Ramos (cell line): Measurements from ENCODE around the gene ZNF2.
"Not testable (repeated sequence)": the region's sequence is repeated elsewhere in the genome, so short reads cannot be mapped to it uniquely, and the experiment has no call there.

Experiments
- in situ Hi-C: fragments of 300-500 bp; cut with MboI; formaldehyde crosslinking; loops from one replicate; pipeline ENCODE4 v1.14.3; 2022; ENCODE audit warnings: low sequenced_read_pairs; ENCODE audit not compliant: unreplicated experiment

ZNF2 gene

DNA sequence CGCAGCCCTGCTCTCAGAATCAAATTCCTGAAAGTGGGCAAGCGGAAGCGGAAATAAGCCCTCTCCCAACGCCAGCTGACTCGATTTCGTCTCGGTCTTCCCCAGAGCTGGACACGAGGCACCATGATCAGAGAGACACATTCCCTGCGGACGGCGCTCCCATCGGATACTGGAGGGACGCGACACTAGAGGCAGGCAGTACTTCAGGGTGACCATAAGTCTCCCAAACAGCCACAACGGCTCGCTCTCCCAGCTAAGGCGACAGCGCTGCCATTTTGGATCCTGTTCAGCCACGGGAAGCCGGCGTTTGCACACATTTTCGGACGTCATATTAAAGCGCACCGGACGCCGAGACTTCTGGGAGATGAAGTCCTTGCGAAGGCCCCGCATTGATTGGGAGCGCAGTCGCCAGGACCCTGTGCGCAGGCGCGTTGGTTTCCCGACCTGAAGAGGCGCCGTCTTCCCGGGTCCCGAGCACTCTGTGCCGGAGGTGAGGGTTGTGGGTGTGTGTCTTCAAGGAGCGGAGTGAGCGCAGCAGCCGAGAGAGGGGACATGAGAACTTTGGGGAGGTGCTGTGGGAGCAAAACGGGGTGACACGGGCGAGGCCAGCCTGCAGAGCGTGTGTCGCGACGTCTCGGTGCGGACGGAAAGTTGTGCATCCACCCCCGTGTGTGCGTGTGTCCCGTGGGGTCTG lies at the start of gene ZNF2:
ZNF2 (plus strand) TSS at position 439 of the 694 bp plus-strand sequence. CDS start 10,418 bp downstream, outside the sequence.
- in situ Hi-C loops, result no loop called here

DNA sequence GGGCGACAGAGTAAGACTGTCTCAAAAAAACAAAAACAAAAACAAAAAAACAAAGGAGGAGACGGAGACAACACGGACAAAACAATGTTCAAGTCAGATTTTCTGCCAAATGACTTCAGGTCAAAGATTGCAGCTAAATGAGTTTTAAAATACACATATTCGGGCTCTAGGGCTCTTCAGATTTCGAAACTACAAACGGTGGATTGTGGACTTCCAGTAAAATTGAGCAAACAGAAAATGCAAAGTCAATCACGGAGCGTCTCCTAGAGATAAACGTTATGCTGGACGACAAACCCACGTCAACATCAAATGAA lies 44.6 kb upstream of the ZNF2 start:
- in situ Hi-C loops, result no loop called here

DNA sequence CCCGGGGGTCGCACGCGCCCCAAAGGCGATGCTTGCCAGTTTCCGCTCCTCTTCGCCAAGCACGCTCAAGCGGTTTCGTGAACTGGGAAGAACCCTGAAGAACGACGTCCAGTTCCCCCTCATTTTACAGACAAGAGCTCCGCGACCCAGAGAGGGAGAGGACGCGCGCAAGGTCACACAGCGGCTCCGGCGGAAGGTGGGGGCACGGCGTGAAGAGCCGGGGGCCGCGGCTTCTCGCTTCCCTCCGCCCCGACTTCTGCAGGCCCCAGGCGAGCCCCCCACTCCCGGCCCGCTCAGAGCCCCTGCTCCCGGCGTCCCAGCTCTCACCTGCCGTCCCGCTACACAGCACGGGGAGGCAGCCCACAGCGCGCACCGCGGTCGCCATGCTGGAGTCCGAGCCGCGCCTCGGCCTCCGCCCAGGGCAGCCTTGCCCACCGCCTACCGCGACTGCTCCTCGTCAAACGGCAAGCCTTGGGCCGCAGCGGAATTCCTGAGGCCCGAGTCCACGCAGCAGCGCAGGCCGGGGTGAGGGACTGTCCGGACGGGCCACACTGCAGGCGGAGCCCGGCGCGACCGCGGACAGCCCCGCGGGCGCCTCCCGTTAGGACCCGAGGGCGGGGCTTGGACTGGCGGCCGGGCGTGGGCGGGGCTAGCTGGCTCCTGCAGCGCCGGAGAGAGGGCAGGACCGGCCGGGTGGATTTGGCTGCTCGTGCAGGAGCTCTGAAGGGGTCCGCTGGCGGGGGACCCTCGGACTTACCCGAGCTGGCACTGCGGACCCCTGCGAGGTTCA lies 44.0 kb upstream of the ZNF2 start, which contains the start of gene MRPS5:
MRPS5 (minus strand) TSS at position 402 of the 790 bp plus-strand sequence; CDS start at position 385, 17 bp downstream.
- in situ Hi-C loops, result no loop called here

GRCh38 chr2:95122197-95122551 lies 43.4 kb upstream of the ZNF2 start:
- in situ Hi-C loops, result no loop called here

GRCh38 chr2:95138702-95139101 lies 26.9 kb upstream of the ZNF2 start:
- in situ Hi-C loops, result loop anchor here (10.0 kb wide), 1 partner anchor 64 kb away; no protein-coding TSS in a partner anchor

- in situ Hi-C loops, result no loop called here
These were observed 21.8 kb upstream of the ZNF2 start for GRCh38 chr2:95143838-95144237.

DNA sequence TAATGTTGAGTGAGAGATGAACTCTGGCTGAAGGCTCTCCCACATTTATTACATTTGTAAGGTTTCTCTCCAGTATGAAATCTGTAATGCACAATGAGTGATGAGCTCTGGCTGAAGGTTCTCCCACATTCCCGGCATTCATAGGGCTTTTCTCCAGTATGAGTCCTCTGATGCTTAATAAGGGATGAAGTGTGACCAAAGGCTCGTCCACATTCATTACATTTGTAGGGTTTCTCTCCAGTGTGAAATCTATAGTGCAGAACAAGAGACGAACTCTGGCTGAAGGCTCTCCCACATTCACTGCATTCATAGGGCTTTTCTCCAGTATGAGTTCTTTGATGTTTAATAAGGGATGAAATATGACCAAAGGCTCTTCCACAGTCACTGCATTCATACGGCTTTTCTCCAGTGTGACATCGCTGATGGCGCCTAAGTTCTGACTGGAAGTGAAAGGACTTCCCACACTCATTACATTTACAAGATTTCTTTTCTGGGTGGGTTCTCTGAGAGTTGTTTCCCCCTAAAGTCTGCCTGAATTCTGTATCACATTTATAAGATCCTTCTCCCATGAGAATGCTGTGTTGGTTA lies 16.1 kb upstream of the ZNF2 start:
- in situ Hi-C loops, result no loop called here

DNA sequence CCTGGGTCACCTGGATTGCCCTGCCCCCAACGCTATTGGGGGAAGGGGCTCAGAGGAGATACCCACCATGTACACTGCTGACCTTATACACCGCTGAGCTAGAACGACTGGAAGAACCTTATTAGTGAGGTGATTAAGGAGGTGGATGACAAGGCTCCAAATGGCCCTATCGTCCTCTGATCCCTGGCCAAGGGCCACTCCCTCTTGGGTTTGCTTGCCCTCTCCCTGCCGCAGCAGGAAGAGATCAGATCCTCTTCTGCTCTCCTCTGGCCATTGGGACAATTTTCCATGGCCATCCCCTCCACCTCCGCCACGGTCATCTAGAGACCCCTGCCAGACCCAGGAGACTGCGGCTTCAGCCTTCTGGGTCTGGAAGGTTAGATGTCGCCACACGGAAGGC lies 7.2 kb upstream of the ZNF2 start:
- in situ Hi-C loops, result no loop called here

DNA sequence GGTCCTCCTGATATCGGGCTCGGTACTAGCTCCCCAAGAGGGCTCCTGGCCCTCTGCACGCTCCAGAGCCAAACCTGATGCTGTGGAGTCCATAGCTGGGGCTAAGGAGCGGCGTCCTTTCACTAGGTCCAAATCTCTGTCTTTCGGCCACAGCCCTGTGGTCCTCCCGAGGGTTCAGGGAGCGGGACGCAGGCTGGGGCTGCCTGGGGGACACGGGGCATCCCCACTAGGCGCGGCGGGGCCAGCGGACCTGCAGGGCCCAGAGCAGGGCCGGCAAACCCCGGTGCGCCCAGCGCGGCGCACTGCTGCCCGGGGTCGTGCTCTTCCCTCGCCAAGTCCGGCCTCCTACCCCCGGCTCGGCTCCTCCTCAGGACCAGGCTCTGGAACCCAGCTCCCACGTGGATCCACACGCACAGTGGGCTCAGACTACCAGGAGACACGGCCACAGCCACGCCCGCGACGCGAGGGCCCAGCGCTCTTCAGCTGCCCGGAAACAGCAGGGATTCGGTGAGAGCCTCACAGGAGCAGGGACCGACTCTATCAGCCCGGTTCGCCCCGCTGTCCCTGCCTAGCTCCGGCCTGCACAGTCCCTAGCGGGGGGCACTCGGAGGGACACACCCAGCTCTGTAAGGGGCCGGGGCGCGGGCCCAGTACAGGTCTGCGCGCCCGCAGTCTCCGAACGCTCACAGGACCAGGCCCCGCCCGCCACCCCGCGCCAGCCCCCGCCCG lies 6.6 kb upstream of the ZNF2 start:
- in situ Hi-C loops, result no loop called here

DNA sequence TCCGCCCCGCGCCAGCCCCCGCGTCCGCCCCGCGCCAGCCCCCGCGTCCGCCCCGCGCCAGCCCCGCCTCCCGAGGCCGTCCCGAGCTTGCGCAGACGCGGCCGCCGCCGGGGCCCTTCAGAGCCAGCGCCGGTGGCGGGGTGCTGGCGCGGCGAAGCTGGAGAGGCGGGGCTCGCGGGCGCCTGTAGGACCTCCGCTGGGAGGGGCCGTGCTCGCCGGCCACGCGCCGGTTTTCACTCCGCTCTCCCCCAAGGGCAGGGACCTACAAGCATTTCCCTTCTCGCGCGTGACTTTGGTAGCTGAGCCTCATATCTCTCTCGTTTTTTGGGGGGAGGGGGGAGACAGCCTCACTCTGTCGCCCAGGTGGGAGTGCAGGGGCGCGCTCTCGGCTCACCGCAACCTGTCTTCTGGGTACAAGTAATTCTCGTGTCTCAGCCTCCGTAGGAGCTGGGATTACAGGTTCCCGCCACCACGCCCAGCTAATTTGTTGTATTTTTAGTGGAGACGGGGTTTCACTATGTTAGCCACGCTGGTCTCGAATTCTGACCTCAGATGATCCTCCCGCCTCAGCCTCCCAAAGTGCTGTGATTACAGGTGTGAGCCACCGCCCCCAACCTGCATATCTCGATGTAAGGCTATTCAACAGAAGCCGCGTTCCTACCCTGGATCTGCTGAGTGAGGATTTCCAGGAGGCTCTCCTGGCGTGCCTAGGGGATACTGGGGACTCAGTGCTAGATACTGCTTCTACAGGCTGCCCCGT lies 5.7 kb upstream of the ZNF2 start, which contains the start of gene ZNF514:
ZNF514 (minus strand) TSS at position 159 of the 760 bp plus-strand sequence. CDS start 6,595 bp downstream, outside the sequence.
- in situ Hi-C loops, result no loop called here

- in situ Hi-C loops, result no loop called here
These were observed 609 bp upstream of the ZNF2 start for GRCh38 chr2:95165030-95165370.

DNA sequence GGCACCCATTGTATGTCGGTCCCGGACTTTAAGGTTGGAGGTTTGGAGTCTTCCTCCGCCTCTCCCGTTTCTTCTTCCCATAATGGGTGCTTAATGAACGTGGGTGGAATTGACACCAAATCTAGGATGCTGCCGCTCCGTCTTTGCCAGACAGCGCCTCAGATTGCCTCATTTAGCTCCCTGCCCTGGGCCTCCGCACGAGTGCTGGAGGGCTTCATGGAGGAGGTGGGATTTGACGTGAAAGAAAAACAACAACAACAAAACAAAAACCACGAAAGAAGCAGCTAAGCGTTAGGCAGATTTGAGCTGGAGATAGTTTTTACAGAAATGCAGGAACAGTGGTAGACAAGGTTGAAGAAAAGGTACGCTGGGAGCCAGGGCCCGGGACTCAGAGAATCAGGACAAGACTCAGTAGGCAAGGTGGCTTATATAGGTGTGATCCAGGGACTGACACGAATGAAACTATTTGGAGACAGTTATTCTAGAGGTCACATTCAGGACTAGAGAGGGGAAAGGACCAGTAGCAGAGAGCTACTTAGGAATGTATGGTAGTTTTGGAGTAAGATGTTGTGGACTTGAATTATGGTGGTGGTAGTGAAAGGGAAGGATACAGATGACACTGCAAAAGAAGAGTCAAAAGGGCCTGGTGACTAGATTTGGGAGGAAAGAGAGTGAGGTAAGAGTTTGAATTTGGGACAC lies 605 bp downstream of the ZNF2 start:
- in situ Hi-C loops, result no loop called here

DNA sequence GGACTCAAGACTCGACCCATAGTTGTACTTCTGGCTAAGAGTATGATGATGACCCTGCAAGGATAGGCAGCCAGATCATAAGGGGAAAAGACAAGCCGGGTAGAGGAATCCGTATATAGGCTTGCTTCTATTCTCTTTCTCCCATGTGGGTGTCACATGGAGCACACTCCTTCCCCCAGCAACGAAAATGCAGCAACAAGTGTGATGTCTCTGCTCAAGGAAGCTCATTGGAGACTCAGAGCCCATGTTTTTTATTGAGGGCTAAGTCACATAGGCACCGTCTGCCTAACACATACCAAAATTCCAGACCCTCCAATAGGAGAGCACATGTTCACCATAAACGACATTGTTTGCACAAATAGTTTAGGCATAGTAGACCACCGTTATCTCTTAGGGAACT lies 6.3 kb downstream of the ZNF2 start:
- in situ Hi-C loops, result no loop called here

GRCh38 chr2:95174031-95174542 lies 8.5 kb downstream of the ZNF2 start:
- in situ Hi-C loops, result no loop called here

DNA sequence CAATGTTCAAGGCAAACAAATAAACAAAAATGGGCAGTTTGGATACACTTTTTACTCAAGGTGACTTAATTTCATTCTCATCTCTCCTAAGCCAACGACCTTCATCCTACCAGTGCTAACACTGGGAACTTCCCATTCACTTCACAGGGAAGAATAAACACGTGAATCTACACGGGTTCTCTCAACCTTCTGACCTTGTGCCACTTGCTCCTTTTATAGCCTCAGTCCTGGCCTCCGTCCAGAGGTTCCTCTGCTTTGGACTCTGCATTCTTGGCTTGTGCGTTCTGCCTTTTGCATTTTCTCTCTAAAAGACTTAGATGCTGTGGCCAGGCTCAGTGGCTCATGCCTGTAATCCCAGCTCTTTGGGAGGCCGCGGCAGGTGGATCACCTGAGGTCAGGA lies 13.8 kb downstream of the ZNF2 start:
- in situ Hi-C loops, result no loop called here

DNA sequence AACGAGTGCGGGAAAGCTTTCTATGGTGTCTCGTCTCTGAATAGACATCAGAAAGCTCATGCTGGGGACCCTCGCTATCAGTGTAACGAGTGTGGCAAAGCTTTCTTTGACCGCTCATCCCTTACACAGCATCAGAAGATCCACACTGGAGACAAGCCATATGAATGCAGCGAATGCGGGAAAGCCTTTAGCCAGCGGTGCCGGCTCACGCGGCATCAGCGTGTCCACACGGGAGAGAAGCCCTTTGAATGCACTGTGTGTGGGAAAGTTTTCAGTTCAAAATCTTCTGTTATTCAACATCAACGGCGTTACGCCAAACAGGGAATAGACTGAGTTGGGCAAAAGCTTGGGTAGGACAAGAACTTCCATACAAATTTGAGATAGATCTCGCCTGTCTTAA lies 16.2 kb downstream of the ZNF2 start:
- in situ Hi-C loops, result no loop called here

DNA sequence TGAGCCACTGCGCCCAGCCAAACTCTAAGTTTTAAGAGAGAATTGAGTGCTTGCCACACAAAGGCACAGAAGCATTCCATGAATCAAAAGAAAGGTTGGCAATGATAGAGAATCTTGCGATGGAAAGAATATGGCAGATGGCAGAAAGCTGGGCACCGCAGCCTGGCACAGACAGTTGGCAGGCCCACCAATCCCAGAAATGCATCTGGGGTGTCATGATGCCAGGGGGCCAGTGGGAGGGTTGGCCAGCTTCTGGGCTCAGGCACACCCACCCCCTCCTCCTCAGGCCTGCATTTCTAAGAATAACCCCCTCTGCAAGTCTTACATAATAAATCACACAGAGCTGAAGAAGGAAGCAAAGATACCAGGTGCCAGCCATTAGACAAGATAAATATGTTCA lies 19.6 kb downstream of the ZNF2 start:
- in situ Hi-C loops, result no loop called here

DNA sequence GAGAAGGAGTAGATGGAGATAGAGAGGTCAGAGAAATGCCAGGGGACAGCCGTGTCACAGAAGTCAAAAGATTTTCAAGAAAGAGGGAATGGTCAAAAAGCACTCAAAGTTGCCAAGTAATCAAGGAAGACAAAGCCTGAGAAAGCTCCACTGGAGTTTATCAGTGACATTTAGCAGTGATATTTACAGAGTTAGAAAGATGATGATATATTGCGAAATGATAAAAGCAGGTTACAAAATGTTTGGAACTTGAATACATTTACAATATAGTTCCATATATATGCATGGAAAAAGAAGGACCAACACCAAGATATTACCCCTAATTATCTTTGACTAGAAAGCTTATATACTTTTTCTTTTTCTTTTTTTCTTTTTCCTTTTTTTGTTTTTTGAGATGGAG lies 20.4 kb downstream of the ZNF2 start:
- in situ Hi-C loops, result no loop called here

- in situ Hi-C loops, result not testable (repeated sequence)
These were observed 27.3 kb downstream of the ZNF2 start for GRCh38 chr2:95192956-95193355.
